Psoas muscle (tissue), 8 donors: Measurements from ENCODE around the gene BSN. TPM values are rescaled to one million over a fixed set of nuclear protein-coding genes. Genes with fewer than 3 reads are reported as not detected.

ENCODE experiments used
- ATAC-seq, 4 donors: fragments of 200-7000 bp; cut with Tn5 transposase; one replicate each; pipeline ENCODE4 v1.9.1; 2020; ENCODE audit warnings: moderate library complexity in 3 of 4, mild to moderate bottlenecking in 2 of 4
- DNase-seq, 2 donors: peaks; one replicate each; pipeline ENCODE4 v3.0.0-alpha.2; 2020
- H3K27ac ChIP-seq: fragments of 200-600 bp; one replicate; pipeline ENCODE4 v1.8.0; 2022
- H3K27me3 ChIP-seq, 3 donors: fragments of 200-600 bp in 1 of 3; one replicate each; pipeline versions ENCODE4 v1.6.1 to v1.8.0; 2013 to 2022; ENCODE audit warnings: low read length in 2 of 3, mild to moderate bottlenecking in 2 of 3, moderate library complexity in 1 of 3; ENCODE audit not compliant: insufficient read depth in 3 of 3
- H3K36me3 ChIP-seq, 2 donors: fragments of 200-600 bp in 1 of 2; one replicate each; pipeline versions ENCODE4 v1.6.1 to v1.8.0; 2013 to 2022; ENCODE audit warnings: low read depth in 1 of 2, mild to moderate bottlenecking in 1 of 2, moderate library complexity in 1 of 2; ENCODE audit not compliant: insufficient read depth in 1 of 2
- H3K4me1 ChIP-seq: fragments of 200-600 bp; one replicate; pipeline ENCODE4 v1.8.0; 2022
- H3K4me3 ChIP-seq: fragments of 200-600 bp; one replicate; pipeline ENCODE4 v1.8.0; 2022; ENCODE audit warnings: mild to moderate bottlenecking
- H3K9me3 ChIP-seq: fragments of 200-600 bp; one replicate; pipeline ENCODE4 v1.8.0; 2022
- CTCF ChIP-seq: fragments of 200-600 bp; IDR thresholded peaks from one replicate; pipeline ENCODE4 v1.8.0; 2022; ENCODE audit warnings: antibody characterized with exemption
- WGBS, 3 donors: extraction: QIAGEN DNeasy Blood & Tissue Kit; methylation state at CpG; one replicate each; pipeline versions ENCODE4 v1.1.6 to v1.1.7; 2013; 5-methylcytosine and 5-hydroxymethylcytosine counted together
- intact Hi-C, 2 donors: fragments of 100-400 bp; cut with DNase I; formaldehyde crosslinking; loops; one replicate each; pipeline versions ENCODE4 v1.11.0 to v1.14.2; 2022
- polyA plus RNA-seq, 3 donors: library from polyadenylated mRNA; stranded (reverse); fragments of 200-250 nt; gene quantifications; one replicate each; pipeline ENCODE4 v1.2.3, GENCODE V29; 2013
- total RNA-seq, 4 donors: library from RNA; stranded (reverse); fragmentation: NEBNext Ultra II Directional in 2 of 4; extraction: Animal tissue kit (Norgen Biotek cat#: 25700) in 2 of 4; gene quantifications; one replicate each; pipeline versions ENCODE4 v1.2.1 to v1.2.4, GENCODE V29; 2021 to 2023
- donor health status: healthy with polysubstance abuse.
- donor health status: DM: no; HTN: no; CAD: no; lungs with moderate emphysema.
- donor health status: Bipolar disorder and iron deficiency.
- donor health status: healthy.
- donor health status: DM: yes; HTN: yes; CAD: no.
- donor health status: DM: no; HTN: no; CAD: no.
- donor health status: DM: no; HTN: no; CAD: no.
- donor health status: DM: yes; HTN: yes; CAD: no.

BSN gene
- total and polyA plus RNA-seq, 7 donors: 0.08 to 0.95 (median 0.22) TPM

GRCh38 chr3:49620728-49621127 lies 66.5 kb downstream of the BSN start:
- no peak for ATAC-seq
- 92 to 97% (median 96%) methylated on average over 8 of the region's 8 CpGs for WGBS, 3 donors
- intact Hi-C loops: no loop called here
- no peak for TF ChIP-seq CTCF
- Histone ChIP-seq H3K9me3 (no peaks in the 10 kb centered on the region), H3K4me3 (no peak overlapping the region), H3K27me3 (no peaks in the 10 kb centered on the region), H3K4me1 (no peaks in the 10 kb centered on the region), H3K27ac (no peak overlapping the region), H3K36me3 (no peaks in the 10 kb centered on the region)
- no peak for DNase-seq

- no peaks in the 10 kb centered on the region for H3K27me3 ChIP-seq
- intact Hi-C loops: no loop called here
- WGBS, 3 donors: 79 to 98% (median 96%) methylated on average over 1 of the region's 1 CpG
- no peaks in the 10 kb centered on the region for H3K4me1 ChIP-seq
- no peak for ATAC-seq
- no peaks in the 10 kb centered on the region for H3K9me3 ChIP-seq
- no peak overlapping the region for H3K4me3 ChIP-seq
- no peak overlapping the region for H3K27ac ChIP-seq
- no peak for DNase-seq
- no peak for TF ChIP-seq CTCF
- no peaks in the 10 kb centered on the region for H3K36me3 ChIP-seq
These were observed 68.8 kb downstream of the BSN start for GRCh38 chr3:49623071-49623470.

- Histone ChIP-seq H3K27ac (no peak overlapping the region), H3K36me3 (no peaks in the 10 kb centered on the region), H3K4me1 (no peaks in the 10 kb centered on the region), H3K9me3 (no peaks in the 10 kb centered on the region), H3K27me3 (no peaks in the 10 kb centered on the region), H3K4me3 (no peak overlapping the region)
- no peak for ATAC-seq
- DNase-seq: no peak
- intact Hi-C loops: no loop called here
- WGBS, 3 donors: 94 to 99% (median 95%) methylated on average over 13 of the region's 13 CpGs
- TF ChIP-seq CTCF: no peak
These were observed 70.8 kb downstream of the BSN start for GRCh38 chr3:49625071-49625470.

- Histone ChIP-seq H3K27ac (no peak overlapping the region), H3K27me3 (no peaks in the 10 kb centered on the region), H3K9me3 (no peaks in the 10 kb centered on the region), H3K4me1 (no peaks in the 10 kb centered on the region), H3K4me3 (no peak overlapping the region), H3K36me3 (no peaks in the 10 kb centered on the region)
- DNase-seq: no peak
- no peak for ATAC-seq
- 49 to 59% (median 52%) methylated on average over 8 of the region's 8 CpGs for WGBS, 3 donors
- intact Hi-C loops: no loop called here
- TF ChIP-seq CTCF: no peak
These were observed 71.9 kb downstream of the BSN start for GRCh38 chr3:49626101-49626581.

- ATAC-seq (no peak), DNase-seq (no peak)
- Histone ChIP-seq H3K27me3 (no peaks in the 10 kb centered on the region), H3K4me3 (no peak overlapping the region), H3K27ac (no peak overlapping the region), H3K9me3 (peaks cover 3% of the 10 kb centered on the region), H3K4me1 (no peaks in the 10 kb centered on the region), H3K36me3 (no peaks in the 10 kb centered on the region)
- TF ChIP-seq CTCF: no peak
- WGBS, 3 donors: 80 to 93% (median 89%) methylated on average over 1 of the region's 1 CpG
- intact Hi-C loops: no loop called here
These were observed 72.5 kb downstream of the BSN start for GRCh38 chr3:49626796-49627195.
